Epithelial cell of esophagus (primary cell): Measurements from ENCODE around the gene RBPMS2.

Experiments
- DNase-seq: peaks from one replicate; pipeline ENCODE4 v3.0.0; 2010; ENCODE audit warnings: low read depth
- H3K4me3 ChIP-seq: 2 replicates; pipeline ENCODE4 v1.5.1; 2011; ENCODE audit warnings: mild to moderate bottlenecking, low read length, control low read depth
- CTCF ChIP-seq: IDR thresholded peaks from 2 replicates; pipeline ENCODE4 v1.5.1; 2011; ENCODE audit warnings: low read depth, mild to moderate bottlenecking, low read length, control low read depth, inconsistent platforms; ENCODE audit not compliant: insufficient read depth; ENCODE audit errors: missing control alignments

The RBPMS2 gene

GRCh38 chr15:64763874-64764273, 11.5 kb downstream of the RBPMS2 start:
- no peak for TF ChIP-seq CTCF
- no peak for DNase-seq
- H3K4me3 ChIP-seq: no peak overlapping the region

GRCh38 chr15:64763462-64763861, 11.9 kb downstream of the RBPMS2 start:
- DNase-seq: no peak
- TF ChIP-seq CTCF: no peak
- H3K4me3 ChIP-seq: no peak overlapping the region

GRCh38 chr15:64763021-64763420, 12.4 kb downstream of the RBPMS2 start:
- H3K4me3 ChIP-seq: no peak overlapping the region
- DNase-seq: no peak
- no peak for TF ChIP-seq CTCF

GRCh38 chr15:64762546-64762945, 12.8 kb downstream of the RBPMS2 start:
- H3K4me3 ChIP-seq: no peak overlapping the region
- DNase-seq: no peak
- no peak for TF ChIP-seq CTCF

- no peak for TF ChIP-seq CTCF
- DNase-seq: no peak
- H3K4me3 ChIP-seq: no peak overlapping the region
Measured at GRCh38 chr15:64761156-64761555, 14.2 kb downstream of the RBPMS2 start.

GRCh38 chr15:64760056-64760455, 15.3 kb downstream of the RBPMS2 start:
- no peak for DNase-seq
- TF ChIP-seq CTCF: no peak

GRCh38 chr15:64755427-64755940, 19.9 kb downstream of the RBPMS2 start:
- DNase-seq: no peak
- TF ChIP-seq CTCF: no peak
- H3K4me3 ChIP-seq: no peak overlapping the region

More at GRCh38 chr15:64760056-64760455, 15.3 kb downstream of the RBPMS2 start:
- no peak overlapping the region for H3K4me3 ChIP-seq
